Fibroblast of lung (primary cell): ENCODE measurements around the gene SELP.

Source experiments
- CTCF ChIP-seq, 2 donors: IDR thresholded peaks in 1 of 2; conservative IDR thresholded peaks in 1 of 2; 1 replicate in 1 of 2; 2 replicates in 1 of 2; pipeline ENCODE4 v1.5.1; 2011 to 2012; ENCODE audit warnings: low read length in 2 of 2, control low read depth in 1 of 2, inconsistent platforms in 1 of 2, low read depth in 1 of 2, mild to moderate bottlenecking in 1 of 2
- EZH2 ChIP-seq: IDR thresholded peaks from 2 replicates; pipeline ENCODE4 v1.5.1; 2012; ENCODE audit warnings: low read length, control low read depth, mild to moderate bottlenecking; ENCODE audit errors: missing control alignments

GRCh38 chr1:169647512-169647911, 17.6 kb upstream of the SELP start:
- TF ChIP-seq CTCF (conservative IDR thresholded peaks at IDR 0.05 in 1 of 2, IDR thresholded peaks at IDR 0.05 in 1 of 2; ENCODE audit: low read depth in 1 of 2, low read length in 2 of 2) (no peak), EZH2 (no peak)
